ENCODE data around the gene ZFY. TPM values are rescaled to one million over a fixed set of nuclear protein-coding genes. Genes with fewer than 3 reads are reported as not detected.

ZFY gene
- total and polyA plus RNA-seq, 2 of the 13 experiments (the other 11 are each of a cell fraction or from before 2014, with no cell fraction given) = 3.3 to 17.1 TPM

GRCh38 chrY:2913066-2913815 lies 21.9 kb upstream of the ZFY start:
- FAIRE-seq (no peak), ATAC-seq (peak; percentile 34; the same call in 1 of the 3 replicates), DNase-seq (ENCODE audit: low spot score) (peak; percentile 11)
- Histone ChIP-seq H2AFZ (ENCODE audit: low read length) (no peak overlapping the region), H3K4me1 (ENCODE audit: insufficient read depth, low read length) (no peaks in the 10 kb centered on the region), H4K20me1 (ENCODE audit: insufficient read depth, low read length) (no peaks in the 10 kb centered on the region), H3K79me2 (ENCODE audit: insufficient read depth, low read length) (no peaks in the 10 kb centered on the region), H3K4me3 (replicated peaks in 1 of 3; ENCODE audit: insufficient read depth in 1 of 3, low read depth in 2 of 3, low read length in 3 of 3) (no peak overlapping the region), H3K4me2 (ENCODE audit: low read depth, low read length) (no peak overlapping the region), H3K9me3 (ENCODE audit: low read length) (no peaks in the 10 kb centered on the region), H3K9ac (ENCODE audit: insufficient read depth, low read depth, low read length) (no peak overlapping the region), H3K36me3 (replicated peaks in 1 of 2; ENCODE audit: control insufficient read depth in 1 of 2, insufficient read depth in 2 of 2, low read length in 2 of 2) (no peaks in the 10 kb centered on the region), H3K27ac (ENCODE audit: extremely low read length, insufficient read depth, low read length) (no peak overlapping the region), H3K27me3 (ENCODE audit: control insufficient read depth in 1 of 2, insufficient read depth in 2 of 2, low read length in 2 of 2) (no peaks in the 10 kb centered on the region)
- POLR2A ChIA-PET = no interaction called here
- intact Hi-C loops (cut with micrococcal nuclease; ENCODE audit: unreplicated experiment) (no loop called here), in situ Hi-C loops (cut with HindIII; ENCODE audit: extremely low pct_ligation_motif_present, low pct_unique_long_range_greater_than_20kb) (no loop called here)
- CTCF ChIA-PET (ENCODE audit: low intra/inter-chr PET ratio, low total read pairs) = no interaction called here
- no TSS peak for BruUV-seq (replicated peaks)
- TF ChIP-seq SRSF1 (optimal IDR thresholded peaks at IDR 0.05; ENCODE audit: low read depth, low read length) (no peak), PAX8 (CRISPR knock-in tag; IDR thresholded peaks at IDR 0.05; ENCODE audit: borderline replicate concordance) (no peak), NR2F6 (IDR thresholded peaks at IDR 0.05) (no peak), NR2F6 (CRISPR knock-in tag; IDR thresholded peaks at IDR 0.05) (no peak), WIZ (CRISPR knock-in tag; IDR thresholded peaks at IDR 0.05) (no peak), ZNF143 (CRISPR knock-in tag; IDR thresholded peaks at IDR 0.05) (no peak), MIXL1 (CRISPR knock-in tag; IDR thresholded peaks at IDR 0.05) (no peak), ZNF367 (CRISPR knock-in tag; IDR thresholded peaks at IDR 0.05; ENCODE audit: borderline replicate concordance) (no peak), PHF5A (CRISPR knock-in tag; IDR thresholded peaks at IDR 0.05; ENCODE audit: low read depth, unreplicated experiment) (no peak), CTCF (CRISPR knock-in tag; IDR thresholded peaks at IDR 0.05) (peak; percentile 38; the same call in 1 of the 2 replicates), ZNF83 (CRISPR knock-in tag; IDR thresholded peaks at IDR 0.05; ENCODE audit: borderline replicate concordance) (no peak), STAG1 (CRISPR knock-in tag; IDR thresholded peaks at IDR 0.05) (peak; percentile 35; the same call in 1 of the 2 replicates), ZNF331 (CRISPR knock-in tag; IDR thresholded peaks at IDR 0.05) (no peak), CHCHD3 (CRISPR knock-in tag; IDR thresholded peaks at IDR 0.05) (no peak), SMC3 (IDR thresholded peaks at IDR 0.05; ENCODE audit: low read length) (peak; percentile 32; the same call in 1 of the 2 replicates), KIAA2018 (CRISPR knock-in tag; IDR thresholded peaks at IDR 0.05; ENCODE audit: borderline replicate concordance) (no peak), HMGA1 (CRISPR knock-in tag; conservative IDR thresholded peaks at IDR 0.05) (no peak)

All from HepG2 (cell line).